IPS DF 4.7 (cell line): ENCODE measurements around the gene MS4A6A.
"Not testable (repeated sequence)": the region's sequence is repeated elsewhere in the genome, so short reads cannot be mapped to it uniquely, and the experiment has no call there.

ENCODE experiments used
- DNase-seq: peaks from one replicate; pipeline ENCODE4 v3.0.0-alpha.2; 2013; ENCODE audit warnings: low spot score; ENCODE audit errors: extremely low read depth

The MS4A6A gene

GRCh38 chr11:60184824-60185511 lies 2.1 kb upstream of the MS4A6A start:
- DNase-seq = no peak

DNA sequence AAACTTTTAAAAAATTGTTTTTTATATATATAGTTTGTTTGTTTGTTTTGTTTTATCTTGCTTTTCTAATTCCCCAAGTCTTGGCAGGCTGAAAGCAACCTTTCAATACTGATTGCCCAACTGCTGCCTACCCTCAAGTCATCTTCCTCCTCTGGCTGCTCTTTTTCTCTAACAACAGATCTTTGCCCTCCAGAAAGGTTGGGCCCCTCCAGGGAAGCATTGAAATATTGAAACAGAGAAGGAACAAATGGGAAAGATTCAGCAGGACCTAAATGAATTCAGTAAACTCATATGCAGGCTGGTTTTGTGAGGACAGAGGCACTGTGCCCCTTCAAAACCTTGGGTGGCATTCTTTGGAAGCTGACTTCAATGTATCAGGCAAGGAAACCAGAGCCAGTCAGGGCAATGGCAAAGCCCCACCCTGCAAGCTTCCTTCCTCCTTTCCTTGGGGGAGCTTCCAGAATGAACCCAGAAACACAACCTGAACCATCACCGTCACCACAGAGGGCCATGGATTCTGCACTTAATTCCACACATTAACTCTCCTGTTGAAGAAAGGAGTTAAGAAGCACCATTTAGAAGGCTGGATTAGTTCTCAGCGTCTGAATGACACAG lies 815 bp upstream of the MS4A6A start:
- DNase-seq = no peak

GRCh38 chr11:60175860-60176275 lies 7.0 kb downstream of the MS4A6A start:
- no peak for DNase-seq

DNA sequence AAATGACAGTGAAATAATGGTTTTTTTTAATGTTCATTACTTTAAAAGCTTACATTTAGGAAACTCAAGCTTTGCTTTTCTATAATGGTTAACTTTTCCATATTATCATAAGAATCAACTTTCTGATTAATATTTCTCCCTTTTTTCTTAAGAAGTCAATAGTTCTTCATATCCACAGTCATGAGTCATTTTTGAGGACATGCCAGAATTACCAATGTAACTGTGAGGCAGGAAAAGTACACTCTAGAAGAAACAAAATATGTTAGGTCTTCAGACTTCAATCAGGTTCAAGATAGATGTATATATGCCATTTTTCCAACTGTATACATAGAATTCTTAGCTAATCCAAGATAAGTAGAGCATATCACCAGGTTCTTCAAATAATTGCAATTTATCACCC lies 10.9 kb downstream of the MS4A6A start:
- DNase-seq = no peak

DNA sequence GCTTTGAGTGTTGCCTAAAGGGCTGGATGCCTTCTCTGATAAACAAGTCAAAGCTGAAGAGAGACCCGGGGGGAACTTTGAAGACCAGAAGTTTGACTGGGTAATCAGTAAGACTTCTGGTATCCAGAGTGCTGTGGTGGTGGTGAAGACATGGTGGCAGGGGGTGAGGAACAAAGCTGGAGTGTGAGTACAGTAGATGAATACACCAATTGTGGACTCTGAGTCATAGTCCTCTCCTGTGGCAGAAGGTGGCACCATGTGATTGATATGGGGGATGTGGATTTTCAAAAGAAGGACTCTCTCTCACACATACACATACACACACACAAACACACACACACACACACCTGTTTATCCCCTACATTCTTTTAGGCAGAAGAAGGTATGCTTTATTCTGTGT lies 12.3 kb downstream of the MS4A6A start:
- no peak for DNase-seq

DNA sequence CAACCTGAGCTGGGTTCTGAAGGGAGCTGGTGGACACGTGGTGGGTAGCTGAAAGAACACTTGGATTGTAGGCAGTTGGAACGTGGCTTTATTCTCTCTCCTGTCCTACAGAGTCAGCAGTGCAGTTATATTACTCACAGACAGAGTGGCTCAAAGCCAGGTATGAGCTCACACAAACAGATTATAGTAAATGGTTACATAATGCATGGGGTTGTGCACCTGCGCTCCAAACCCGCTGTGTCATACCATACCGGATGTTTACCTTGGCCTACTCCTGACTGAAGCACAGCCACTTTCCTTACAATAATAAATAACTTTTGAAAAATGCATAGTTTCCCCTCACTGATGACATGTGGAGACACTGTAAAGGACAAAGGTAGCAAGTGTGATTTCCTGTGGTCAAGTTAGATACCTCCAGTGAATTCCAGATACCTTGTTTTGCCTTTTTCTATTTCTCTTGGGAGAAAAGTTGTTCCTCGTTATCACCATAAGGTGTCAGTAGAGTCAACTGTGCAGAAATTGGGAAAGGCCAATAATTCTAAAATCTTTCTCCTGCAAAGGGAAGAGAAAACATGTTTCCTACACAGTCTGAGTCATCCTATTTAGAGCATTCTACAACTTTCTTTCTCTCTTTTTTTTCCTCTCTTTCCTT lies 13.5 kb downstream of the MS4A6A start:
- DNase-seq = peak; percentile 28

GRCh38 chr11:60168306-60168705 lies 14.6 kb downstream of the MS4A6A start:
- no peak for DNase-seq

DNA sequence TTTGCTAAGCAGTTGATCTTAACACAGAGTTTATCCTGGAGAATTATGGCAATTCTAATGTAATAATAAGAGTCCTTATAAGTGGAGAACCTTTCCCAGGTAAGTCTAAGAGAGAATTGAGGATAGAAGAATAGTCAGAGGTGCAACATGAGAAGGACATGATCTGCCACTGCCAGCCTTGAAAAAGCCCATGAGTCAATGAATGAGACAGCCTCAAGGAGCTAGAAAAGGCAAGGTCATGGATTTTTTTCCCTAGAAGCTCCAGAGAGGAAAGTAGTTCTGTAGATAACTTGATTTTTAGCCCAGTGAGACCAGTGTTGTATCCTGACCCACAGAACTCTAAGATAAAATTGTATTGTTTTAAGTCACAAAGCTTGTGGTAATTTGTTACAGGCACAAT lies 16.9 kb downstream of the MS4A6A start:
- DNase-seq = no peak

DNA sequence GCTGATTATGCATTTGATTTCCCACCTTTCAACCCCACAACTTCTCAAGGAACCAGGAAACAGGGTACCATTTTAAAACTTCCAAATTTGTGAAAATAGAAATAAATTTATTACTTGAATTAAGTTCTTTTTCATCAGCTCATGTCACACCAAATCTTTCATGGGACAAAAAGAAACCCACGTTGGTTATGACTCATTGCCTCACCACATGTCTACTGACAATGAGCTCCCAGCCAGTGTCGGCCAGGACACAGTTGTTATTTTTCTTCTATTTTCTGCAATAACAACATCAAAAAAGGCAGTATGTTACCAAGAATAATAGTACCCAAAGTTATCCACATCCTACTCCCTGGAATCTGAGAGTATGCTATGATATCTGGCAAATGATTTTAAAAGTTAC lies 17.3 kb downstream of the MS4A6A start:
- no peak for DNase-seq

- no peak for DNase-seq
Observed at GRCh38 chr11:60164550-60165075, 18.3 kb downstream of the MS4A6A start.

GRCh38 chr11:60161766-60162165 lies 21.1 kb downstream of the MS4A6A start:
- no peak for DNase-seq

DNA sequence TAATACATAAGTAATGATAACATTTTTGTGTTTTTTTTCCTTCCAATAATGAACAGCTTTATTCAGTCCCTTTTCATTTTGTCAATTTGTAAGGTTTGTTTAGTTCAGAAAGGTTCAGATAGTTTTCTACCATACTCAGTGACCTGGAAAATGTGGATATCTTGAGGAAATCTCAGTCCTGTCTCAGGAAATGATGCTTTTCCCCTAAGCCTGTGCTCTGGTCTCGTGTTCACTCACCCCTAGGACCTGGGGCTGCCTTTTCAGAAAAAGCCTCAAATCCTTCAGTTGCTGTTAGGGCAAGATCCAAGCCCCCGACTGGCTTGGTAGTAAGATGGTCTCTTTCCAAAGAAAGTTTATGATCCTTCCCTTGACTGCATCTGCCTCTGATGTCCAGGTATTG lies 21.8 kb downstream of the MS4A6A start:
- DNase-seq = no peak

DNA sequence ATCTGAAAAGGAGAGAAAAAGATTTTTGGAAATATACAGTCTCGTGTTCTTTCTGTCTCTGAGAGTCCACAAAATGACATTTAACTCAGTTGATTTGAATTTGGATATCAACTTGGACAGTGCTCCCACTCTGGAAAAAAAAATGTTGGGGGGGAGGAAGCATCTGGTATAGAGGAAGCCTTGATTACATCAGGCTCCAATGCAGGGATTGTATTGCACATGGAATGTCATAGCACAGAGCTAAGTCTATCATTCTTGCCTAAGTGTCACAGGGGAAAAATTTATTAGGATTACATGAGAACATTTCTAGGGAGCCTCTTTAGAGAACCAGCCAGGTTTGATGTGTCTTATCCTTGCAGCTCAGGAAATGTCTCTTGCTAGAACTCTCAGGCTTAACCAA lies 23.0 kb downstream of the MS4A6A start:
- no peak for DNase-seq

DNA sequence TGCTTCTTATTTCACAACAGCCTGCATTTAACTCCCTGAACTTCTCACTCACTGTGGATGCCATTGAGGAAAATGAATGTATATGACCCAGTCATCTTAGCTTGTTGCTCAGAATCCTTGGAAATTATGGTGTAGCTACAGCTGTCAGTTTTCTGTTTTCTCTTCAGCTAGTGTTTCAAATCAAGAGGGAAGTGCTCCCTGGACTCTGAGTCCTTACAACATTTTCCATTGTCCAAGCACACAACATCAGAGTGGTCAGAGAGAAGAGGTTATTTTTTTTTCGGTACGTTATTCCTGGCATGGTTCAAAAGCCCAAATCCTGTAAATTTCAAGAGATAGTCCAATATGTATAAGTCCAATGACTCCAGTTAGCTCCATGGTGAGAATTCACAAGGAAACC lies 23.6 kb downstream of the MS4A6A start:
- no peak for DNase-seq

DNA sequence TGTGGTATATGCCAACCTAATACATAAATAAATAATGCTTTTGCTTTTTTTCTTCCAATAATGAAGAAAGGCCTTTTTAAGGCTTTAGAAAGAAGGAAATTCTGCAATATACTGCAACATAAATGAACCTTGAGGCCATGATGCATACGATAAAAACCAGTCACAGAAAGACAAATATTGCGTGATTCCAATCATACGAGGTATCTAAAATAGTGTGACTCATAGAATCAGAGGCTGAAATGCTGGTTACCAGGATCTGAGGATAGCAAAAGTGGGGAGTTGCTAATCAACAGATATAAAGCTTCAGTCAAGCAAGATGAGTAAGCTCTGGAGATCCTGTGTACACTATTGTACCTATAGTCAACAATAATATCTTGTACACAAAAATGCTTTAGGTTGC lies 24.2 kb downstream of the MS4A6A start:
- no peak for DNase-seq

DNA sequence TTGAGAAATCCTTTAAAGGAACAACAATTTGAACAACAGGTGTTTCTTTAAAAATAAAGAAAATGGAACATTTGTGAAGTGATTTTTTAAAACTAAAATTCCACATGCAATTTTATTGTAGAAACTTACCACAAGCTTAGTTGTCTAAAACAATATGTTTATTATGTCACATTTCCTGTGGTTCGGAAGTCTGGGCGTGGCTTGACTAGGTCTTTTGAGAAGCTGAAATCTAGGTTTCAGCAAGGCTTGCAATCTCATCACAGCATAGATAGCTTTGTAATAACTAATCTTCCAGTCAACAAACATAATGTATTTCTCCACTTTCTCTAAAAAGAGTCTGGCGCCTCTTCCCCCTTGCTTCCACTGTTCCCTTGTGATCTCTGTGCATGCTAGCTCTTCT lies 27.0 kb downstream of the MS4A6A start:
- DNase-seq = no peak

- not testable (repeated sequence) for DNase-seq
Observed at GRCh38 chr11:60152727-60153126, 30.2 kb downstream of the MS4A6A start.

GRCh38 chr11:60150279-60150678 lies 32.6 kb downstream of the MS4A6A start:
- no peak for DNase-seq

- no peak for DNase-seq
Observed at GRCh38 chr11:60145677-60146076, 37.2 kb downstream of the MS4A6A start.

GRCh38 chr11:60143768-60144167 lies 39.1 kb downstream of the MS4A6A start:
- no peak for DNase-seq

- no peak for DNase-seq
Observed at GRCh38 chr11:60133917-60134316, 49.0 kb downstream of the MS4A6A start.

DNA sequence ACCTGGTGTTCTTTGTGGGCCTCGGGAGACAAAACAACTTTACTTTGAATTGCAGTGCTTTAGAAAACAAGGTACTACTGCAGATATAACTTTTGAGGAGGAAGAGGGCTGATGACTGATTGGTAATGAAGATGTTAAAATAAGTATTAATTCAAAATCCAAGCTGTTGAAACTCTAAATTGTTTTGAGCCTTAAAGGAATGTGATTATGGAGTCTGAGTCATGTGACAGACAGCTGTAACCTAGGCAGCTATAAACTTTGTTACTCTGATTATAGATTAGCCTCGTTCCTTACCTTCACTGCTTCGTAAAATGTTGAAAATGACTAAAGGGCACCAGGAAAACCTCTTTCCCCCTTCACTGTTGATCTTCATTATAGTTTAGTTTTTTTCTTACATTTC lies 51.0 kb downstream of the MS4A6A start:
- no peak for DNase-seq

DNA sequence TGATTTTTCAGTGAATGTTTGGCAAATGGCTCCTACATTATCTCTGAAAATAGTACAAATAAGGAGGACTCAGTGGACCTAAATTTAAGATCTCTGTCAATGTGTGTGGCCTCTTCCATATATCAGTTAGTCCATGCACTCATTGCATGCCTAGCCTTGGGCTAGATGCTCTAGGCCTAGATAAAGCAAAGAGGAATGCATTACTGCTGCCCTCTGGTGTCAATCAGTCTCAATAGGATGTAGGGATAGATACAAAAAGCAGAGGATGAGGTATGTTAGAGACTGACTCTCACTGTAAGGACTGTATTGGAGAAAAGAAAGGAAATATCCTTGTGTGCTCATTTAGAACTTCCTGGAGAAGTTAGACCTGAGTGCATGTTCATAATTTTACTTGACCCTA lies 52.4 kb downstream of the MS4A6A start:
- DNase-seq = peak; percentile 44
